Measurements from ENCODE around the gene HOOK1.

The HOOK1 gene

DNA sequence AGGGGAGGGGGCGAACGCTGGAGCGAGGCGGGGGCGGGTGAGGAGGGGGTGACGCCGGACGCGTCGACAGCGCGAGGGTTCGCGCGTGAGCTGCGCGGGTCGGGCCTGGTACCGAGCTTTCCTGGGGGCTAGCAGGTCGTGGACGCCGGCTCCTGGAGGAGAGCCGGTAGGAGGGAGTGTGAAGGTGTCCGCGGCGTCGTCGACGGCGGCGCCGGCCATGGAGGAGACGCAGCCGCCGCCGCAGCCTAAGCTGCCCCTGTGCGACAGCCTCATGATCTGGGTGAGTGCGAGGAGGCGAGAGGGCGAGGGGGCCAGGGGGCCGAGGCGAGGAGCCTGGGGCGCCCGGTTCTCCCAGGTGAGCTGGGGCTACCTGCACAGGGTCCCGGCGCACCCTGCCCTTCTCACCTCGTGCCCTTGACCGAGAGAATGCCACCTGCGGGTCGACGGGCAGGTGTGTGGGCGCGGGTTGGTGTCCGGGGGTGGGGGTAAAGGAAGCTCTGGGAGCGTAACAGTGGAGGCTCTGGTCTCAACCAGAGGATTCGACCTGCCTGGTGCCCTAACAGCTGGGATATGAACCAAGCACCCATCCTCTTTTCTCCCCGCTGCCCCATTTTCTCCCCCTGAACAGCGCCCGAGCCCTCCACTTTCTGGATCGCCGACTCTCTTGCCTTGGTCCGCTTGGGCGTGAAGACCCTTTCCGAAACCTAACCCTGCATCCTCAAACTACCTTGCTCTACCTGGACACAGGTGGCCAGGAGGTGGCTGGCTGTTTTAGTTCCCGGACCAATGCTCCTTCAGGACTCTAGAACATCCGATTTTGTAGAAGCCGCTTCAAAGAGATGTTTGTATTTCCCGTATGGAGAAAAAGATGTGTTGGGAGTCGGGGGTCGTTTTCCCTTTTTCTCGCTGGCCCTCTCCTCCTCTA, at the start of gene HOOK1:
HOOK1 (plus strand) TSS at position 49 of the 925 bp plus-strand sequence; CDS start at position 218, 169 bp downstream.
- no peak for DNase-seq (ENCODE audit: low spot score)

GRCh38 chr1:59765011-59765730, 49.6 kb upstream of the HOOK1 start:
- DNase-seq (ENCODE audit: low spot score) = no peak

GRCh38 chr1:59766227-59766855, 48.4 kb upstream of the HOOK1 start:
- DNase-seq (ENCODE audit: low spot score) = no peak

DNA sequence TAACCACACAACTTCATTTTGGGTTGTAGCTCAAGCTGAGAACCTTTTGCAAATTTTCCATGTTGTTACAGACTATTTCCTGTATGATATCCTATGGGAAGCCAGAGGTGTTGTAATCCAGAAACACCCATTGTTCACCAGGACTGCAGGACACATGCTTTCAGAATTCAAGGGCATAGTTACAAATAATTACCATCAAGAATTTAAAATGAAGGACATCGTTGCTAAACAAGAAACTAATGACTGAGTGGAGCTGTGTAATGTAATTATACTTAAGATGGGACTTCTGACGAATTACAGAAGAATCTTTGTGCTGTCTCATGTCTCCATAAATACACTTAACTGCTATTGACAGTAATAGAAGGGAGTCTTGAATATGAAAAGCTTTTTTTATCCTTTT, 47.6 kb upstream of the HOOK1 start:
- no peak for DNase-seq (ENCODE audit: low spot score)

- no peak for DNase-seq (ENCODE audit: low spot score)
Measured at GRCh38 chr1:59768792-59769735, 45.7 kb upstream of the HOOK1 start.

DNA sequence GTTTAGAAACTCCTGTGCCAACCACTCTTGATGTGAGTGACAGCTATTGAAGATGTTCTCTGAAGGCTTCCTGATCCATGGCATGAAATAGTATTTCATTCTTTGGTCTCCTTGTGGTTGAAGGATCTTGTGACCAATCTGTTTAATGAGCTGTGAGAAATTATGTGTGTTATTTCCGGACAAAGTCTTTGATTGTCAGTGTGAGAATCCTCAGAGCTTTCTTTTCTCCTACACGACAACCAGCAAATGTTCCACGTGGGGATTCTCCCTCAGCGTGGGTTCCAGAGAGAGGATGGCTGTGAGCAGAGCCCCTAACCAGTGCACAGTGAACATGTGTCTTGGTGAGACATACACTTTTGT, 45.0 kb upstream of the HOOK1 start:
- DNase-seq (ENCODE audit: low spot score) = no peak

GRCh38 chr1:59771361-59771760, 43.4 kb upstream of the HOOK1 start:
- no peak for DNase-seq (ENCODE audit: low spot score)

GRCh38 chr1:59775480-59775879, 39.3 kb upstream of the HOOK1 start:
- DNase-seq (ENCODE audit: low spot score) = no peak

- no peak for DNase-seq (ENCODE audit: low spot score)
Measured at GRCh38 chr1:59776960-59777852, 37.5 kb upstream of the HOOK1 start.

DNA sequence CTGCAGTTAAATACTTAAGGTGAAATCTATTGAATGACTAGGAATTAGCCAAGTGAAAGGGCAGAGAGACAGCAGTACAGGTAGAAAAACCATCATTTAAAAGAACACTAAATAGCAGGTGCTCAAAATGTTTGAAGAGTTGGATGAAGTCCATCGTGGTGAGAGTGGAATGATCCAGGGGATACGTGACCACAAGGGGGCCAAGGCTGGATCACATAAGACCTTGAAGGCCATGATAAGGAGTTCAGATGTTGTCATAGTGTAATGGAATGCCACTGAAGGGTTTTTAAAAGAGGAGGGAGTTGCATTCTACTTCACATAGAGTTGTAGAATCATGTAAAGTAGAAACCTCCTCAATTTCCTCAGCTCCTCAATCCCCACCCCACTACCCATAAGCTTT, 34.8 kb upstream of the HOOK1 start:
- DNase-seq (ENCODE audit: low spot score) = no peak

DNA sequence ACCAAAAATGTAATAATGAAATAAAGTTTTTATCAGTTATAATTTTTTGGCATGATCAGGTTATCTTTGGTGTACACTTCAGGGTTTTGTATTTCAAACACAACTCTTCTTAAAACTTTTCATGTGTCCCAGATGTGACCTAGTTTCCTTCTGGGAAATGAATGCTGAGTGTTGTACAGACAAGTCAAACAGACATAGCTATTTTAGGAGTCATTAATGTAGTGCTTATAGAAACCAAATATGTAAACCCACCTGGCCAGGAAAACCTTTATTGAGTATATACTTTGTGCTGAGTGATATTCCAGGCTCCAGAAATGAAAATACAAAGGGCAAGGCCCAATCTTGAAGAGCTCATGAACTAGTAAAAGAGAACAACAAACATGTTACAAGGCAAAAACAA, 25.9 kb upstream of the HOOK1 start:
- DNase-seq (ENCODE audit: low spot score) = no peak

GRCh38 chr1:59798600-59798999, 16.1 kb upstream of the HOOK1 start:
- no peak for DNase-seq (ENCODE audit: low spot score)

DNA sequence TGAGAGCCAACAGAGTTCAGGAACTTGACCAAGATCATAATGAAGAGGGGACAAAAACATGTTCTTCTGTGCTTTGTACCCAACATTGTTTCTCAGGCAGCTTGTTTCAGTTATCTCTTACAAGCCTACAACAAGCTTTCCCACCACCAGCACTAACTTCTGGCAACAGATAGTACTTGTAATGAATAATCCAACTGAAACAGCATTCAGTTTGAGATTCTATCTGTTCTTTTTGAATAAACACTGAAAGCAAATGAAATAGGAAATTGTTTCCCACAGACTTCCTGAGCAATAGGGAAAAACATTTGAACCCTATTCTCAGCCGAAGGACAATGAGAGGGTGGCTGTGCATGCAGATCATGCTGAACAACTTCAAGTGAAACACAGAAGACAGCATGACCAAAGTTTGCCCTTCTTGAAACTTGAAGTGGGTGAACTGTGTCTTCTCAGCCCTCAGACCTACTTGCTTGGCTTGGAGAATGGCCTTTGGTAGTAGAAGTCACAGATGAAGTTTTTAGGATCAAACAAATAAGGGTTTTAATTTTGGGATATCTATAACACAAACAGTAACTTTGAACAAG, 11.2 kb upstream of the HOOK1 start:
- no peak for DNase-seq (ENCODE audit: low spot score)

DNA sequence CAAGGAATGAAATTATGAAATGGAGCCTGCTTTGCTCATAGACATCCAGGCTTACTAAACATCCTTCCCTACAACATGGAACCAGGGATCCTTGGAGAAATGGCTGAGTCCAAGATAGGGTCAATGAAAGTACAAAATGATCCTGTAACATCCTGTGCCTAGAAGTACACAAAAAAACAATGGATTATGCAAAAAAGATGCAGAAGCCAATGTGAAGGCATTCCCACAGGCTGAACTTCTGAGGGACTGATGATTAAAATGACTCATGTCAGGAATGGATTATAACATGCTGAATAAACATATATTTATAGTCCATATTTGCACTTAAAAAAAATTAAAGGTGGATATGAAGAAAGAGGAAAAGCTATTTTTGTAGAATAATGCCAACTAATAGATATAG, 10.4 kb upstream of the HOOK1 start:
- DNase-seq (ENCODE audit: low spot score) = no peak

- no peak for DNase-seq (ENCODE audit: low spot score)
Measured at GRCh38 chr1:59805554-59805953, 9.2 kb upstream of the HOOK1 start.

- peak; percentile 93 for DNase-seq (ENCODE audit: low spot score)
Measured at GRCh38 chr1:59814180-59814900, 409 bp upstream of the HOOK1 start.

DNA sequence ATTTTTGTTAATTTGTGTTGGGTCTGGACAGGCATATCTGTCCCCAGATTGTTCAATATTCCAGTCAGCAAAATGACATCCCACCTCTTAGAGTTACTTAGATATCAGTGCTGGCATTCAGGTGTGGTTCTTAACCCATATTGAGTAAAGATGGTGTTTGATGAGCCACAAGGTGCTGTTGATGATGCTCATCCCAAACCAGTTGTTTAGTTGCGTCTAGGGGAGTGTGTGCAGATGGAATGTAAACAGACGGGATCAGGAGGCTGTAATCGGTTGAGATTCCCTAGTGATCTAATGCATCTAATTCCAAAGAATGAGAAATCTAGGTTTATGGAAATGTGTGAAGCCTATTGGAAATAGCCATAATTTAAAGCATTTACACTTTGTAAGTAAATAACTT, 1.1 kb downstream of the HOOK1 start:
- no peak for DNase-seq (ENCODE audit: low spot score)

DNA sequence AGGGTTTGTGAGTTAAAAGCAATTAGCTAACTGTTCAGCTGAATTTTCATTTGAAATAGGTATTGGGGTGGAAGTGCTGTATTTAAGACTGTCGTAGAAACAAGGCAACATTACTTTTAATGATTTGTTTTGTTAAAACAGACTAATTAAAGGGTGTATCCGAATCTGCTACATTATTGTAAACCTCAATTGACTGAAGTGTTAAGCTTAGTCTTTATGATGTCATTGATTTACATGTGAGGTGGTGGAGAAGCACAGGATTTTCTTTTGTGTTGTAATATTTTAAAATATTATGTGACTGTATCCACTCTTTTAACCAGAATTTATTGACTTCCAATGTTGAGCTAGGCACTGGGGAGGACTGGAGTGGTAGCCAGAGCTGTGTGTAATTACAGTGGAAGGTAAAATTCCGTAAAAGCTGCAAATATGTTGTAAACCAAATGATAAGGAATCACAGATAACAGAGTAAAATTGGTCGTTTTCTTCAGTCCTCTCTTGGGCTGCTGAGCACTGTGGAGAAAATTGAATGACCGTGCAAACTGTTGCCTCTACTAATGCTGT, 1.6 kb downstream of the HOOK1 start:
- DNase-seq (ENCODE audit: low spot score) = no peak

Measured in CD4-positive, alpha-beta T cell treated with Interleukin-15 for 4 hours (primary cell).